ENCODE data around the gene LBX2. TPM values are rescaled to one million over a fixed set of nuclear protein-coding genes. Genes with fewer than 3 reads are reported as not detected.

Gene LBX2
- total RNA-seq, 1 donor from 2014 or later: 0.54 TPM

GRCh38 chr2:74507145-74507925 is 7.9 kb upstream of the LBX2 start, which contains the start of gene PCGF1:
Gene PCGF1, minus strand, starts transcription at chr2:74507695. Its CDS starts 27 bp downstream, at chr2:74507668.
- intact Hi-C loops (cut with micrococcal nuclease): loop anchor here (1.0 to 2.0 kb wide), 11 partner anchors 9 to 771 kb away; partner anchors contain the start of genes AUP1, DOK1, HK2 and HTRA2
- H3K27me3 Mint-ChIP-seq (ENCODE audit: insufficient read depth): peaks cover 24% of the 10 kb centered on the region
- peaks cover 55% of the 10 kb centered on the region for H3K4me1 Mint-ChIP-seq (ENCODE audit: low read depth)
- H3K27ac Mint-ChIP-seq: peak within 1 kb of the TSS; percentile 99
- no peaks in the 10 kb centered on the region for H3K9me3 Mint-ChIP-seq
- H3K36me3 Mint-ChIP-seq (ENCODE audit: low read depth): peaks cover 28% of the 10 kb centered on the region
- peak; percentile 96 for DNase-seq (ENCODE audit: low spot score)
- H3K4me3 Mint-ChIP-seq: peak within 1 kb of the TSS; percentile 96

GRCh38 chr2:74505448-74506246 is 6.2 kb upstream of the LBX2 start:
- Mint-ChIP-seq H3K27ac (no peak overlapping the region), H3K36me3 (ENCODE audit: low read depth) (peaks cover 36% of the 10 kb centered on the region), H3K4me3 (peak overlapping the region; percentile 96), H3K9me3 (no peaks in the 10 kb centered on the region), H3K4me1 (ENCODE audit: low read depth) (peaks cover 66% of the 10 kb centered on the region), H3K27me3 (ENCODE audit: insufficient read depth) (peaks cover 25% of the 10 kb centered on the region)
- intact Hi-C loops (cut with micrococcal nuclease): loop anchor here (2.0 kb wide), 2 partner anchors 149 to 769 kb away; partner anchors contain the start of genes SEMA4F and TPRKB
- no peak for DNase-seq (ENCODE audit: low spot score)

- Mint-ChIP-seq H3K27me3 (ENCODE audit: insufficient read depth) (peaks cover 29% of the 10 kb centered on the region), H3K9me3 (no peaks in the 10 kb centered on the region), H3K36me3 (ENCODE audit: low read depth) (peaks cover 41% of the 10 kb centered on the region), H3K27ac (peak overlapping the region; percentile 15), H3K4me3 (peak overlapping the region; percentile 57), H3K4me1 (ENCODE audit: low read depth) (peaks cover 72% of the 10 kb centered on the region)
- intact Hi-C loops (cut with micrococcal nuclease): no loop called here
- no peak for DNase-seq (ENCODE audit: low spot score)
Measured at GRCh38 chr2:74504591-74504990, 5.2 kb upstream of the LBX2 start.

- Mint-ChIP-seq H3K27me3 (ENCODE audit: insufficient read depth) (peaks cover 35% of the 10 kb centered on the region), H3K36me3 (ENCODE audit: low read depth) (peaks cover 44% of the 10 kb centered on the region), H3K4me3 (peak overlapping the region; percentile 71), H3K27ac (peak overlapping the region; percentile 23), H3K9me3 (no peaks in the 10 kb centered on the region), H3K4me1 (ENCODE audit: low read depth) (peaks cover 75% of the 10 kb centered on the region)
- intact Hi-C loops (cut with micrococcal nuclease): no loop called here
- no peak for DNase-seq (ENCODE audit: low spot score)
Measured at GRCh38 chr2:74503506-74504475, 4.4 kb upstream of the LBX2 start.

- H3K36me3 Mint-ChIP-seq (ENCODE audit: low read depth): peaks cover 44% of the 10 kb centered on the region
- intact Hi-C loops (cut with micrococcal nuclease): no loop called here
- no peak for DNase-seq (ENCODE audit: low spot score)
- H3K4me3 Mint-ChIP-seq: peak overlapping the region; percentile 71
- no peaks in the 10 kb centered on the region for H3K9me3 Mint-ChIP-seq
- H3K4me1 Mint-ChIP-seq (ENCODE audit: low read depth): peaks cover 75% of the 10 kb centered on the region
- peaks cover 42% of the 10 kb centered on the region for H3K27me3 Mint-ChIP-seq (ENCODE audit: insufficient read depth)
- peak overlapping the region; percentile 23 for H3K27ac Mint-ChIP-seq
Measured at GRCh38 chr2:74502720-74503505, 3.5 kb upstream of the LBX2 start.

- Mint-ChIP-seq H3K36me3 (ENCODE audit: low read depth) (peaks cover 47% of the 10 kb centered on the region), H3K4me3 (peak overlapping the region; percentile 71), H3K27ac (peak overlapping the region; percentile 26), H3K9me3 (no peaks in the 10 kb centered on the region), H3K27me3 (ENCODE audit: insufficient read depth) (peaks cover 45% of the 10 kb centered on the region), H3K4me1 (ENCODE audit: low read depth) (peaks cover 74% of the 10 kb centered on the region)
- intact Hi-C loops (cut with micrococcal nuclease): no loop called here
- no peak for DNase-seq (ENCODE audit: low spot score)
Measured at GRCh38 chr2:74502147-74502719, 2.8 kb upstream of the LBX2 start.

GRCh38 chr2:74501335-74502071 is 2.1 kb upstream of the LBX2 start:
- peak overlapping the region; percentile 26 for H3K27ac Mint-ChIP-seq
- H3K4me1 Mint-ChIP-seq (ENCODE audit: low read depth): peaks cover 68% of the 10 kb centered on the region
- intact Hi-C loops (cut with micrococcal nuclease): no loop called here

GRCh38 chr2:74500578-74500946 is 1.2 kb upstream of the LBX2 start:
- Mint-ChIP-seq H3K27ac (no peak overlapping the region), H3K4me1 (ENCODE audit: low read depth) (peaks cover 62% of the 10 kb centered on the region), H3K9me3 (no peaks in the 10 kb centered on the region), H3K27me3 (ENCODE audit: insufficient read depth) (peaks cover 46% of the 10 kb centered on the region), H3K4me3 (peak overlapping the region; percentile 26), H3K36me3 (ENCODE audit: low read depth) (peaks cover 43% of the 10 kb centered on the region)
- no peak for DNase-seq (ENCODE audit: low spot score)
- intact Hi-C loops (cut with micrococcal nuclease): no loop called here

More at GRCh38 chr2:74501335-74502071, 2.1 kb upstream of the LBX2 start:
- Mint-ChIP-seq H3K36me3 (ENCODE audit: low read depth) (peaks cover 43% of the 10 kb centered on the region), H3K27me3 (ENCODE audit: insufficient read depth) (peaks cover 46% of the 10 kb centered on the region), H3K4me3 (peak overlapping the region; percentile 51), H3K9me3 (no peaks in the 10 kb centered on the region)
- DNase-seq (ENCODE audit: low spot score): no peak

GRCh38 chr2:74499940-74500577 is 656 bp upstream of the LBX2 start:
- peaks cover 38% of the 10 kb centered on the region for H3K36me3 Mint-ChIP-seq (ENCODE audit: low read depth)
- H3K9me3 Mint-ChIP-seq: no peaks in the 10 kb centered on the region
- DNase-seq (ENCODE audit: low spot score): no peak
- peaks cover 46% of the 10 kb centered on the region for H3K27me3 Mint-ChIP-seq (ENCODE audit: insufficient read depth)
- peaks cover 57% of the 10 kb centered on the region for H3K4me1 Mint-ChIP-seq (ENCODE audit: low read depth)
- intact Hi-C loops (cut with micrococcal nuclease): no loop called here
- H3K4me3 Mint-ChIP-seq: peak overlapping the region; percentile 26
- no peak overlapping the region for H3K27ac Mint-ChIP-seq

GRCh38 chr2:74498500-74499266 is 720 bp downstream of the LBX2 start:
- Mint-ChIP-seq H3K36me3 (ENCODE audit: low read depth) (peaks cover 38% of the 10 kb centered on the region), H3K4me3 (peak overlapping the region; percentile 93), H3K27me3 (ENCODE audit: insufficient read depth) (peaks cover 44% of the 10 kb centered on the region), H3K27ac (peak overlapping the region; percentile 85), H3K4me1 (ENCODE audit: low read depth) (peaks cover 48% of the 10 kb centered on the region), H3K9me3 (no peaks in the 10 kb centered on the region)
- DNase-seq (ENCODE audit: low spot score): no peak
- intact Hi-C loops (cut with micrococcal nuclease): loop anchor here (1.0 kb wide), 4 partner anchors 9 to 31 kb away; partner anchors contain the start of genes AUP1, HTRA2, PCGF1 and TLX2

Measured in activated T-helper 1 cell treated with anti-CD3 and anti-CD28 coated beads, Interleukin-12 subunit alpha, Interleukin-12 subunit beta, Interleukin-2, Interleukin-4 antibody, amounts not matched to agents 30 ng/mL and 10 ng/mL and 1 ng/mL, durations not matched to agents 14 hours and 24 hours and 36 hours (primary cell).